GM21825 (cell line): ENCODE measurements around the gene TBC1D12.
A peak's percentile ranks its signal among the peaks of the same experiment; 100 is the strongest.
"Not testable (repeated sequence)": the region's sequence is repeated elsewhere in the genome, so short reads cannot be mapped to it uniquely, and the experiment has no call there.

Experiments used
- ATAC-seq: cut with Tn5 transposase; IDR thresholded peaks from one replicate; pipeline ENCODE4 v1.9.1; 2021; ENCODE audit warnings: mild to moderate bottlenecking, moderate library complexity; ENCODE audit not compliant: unreplicated experiment

Gene TBC1D12

DNA sequence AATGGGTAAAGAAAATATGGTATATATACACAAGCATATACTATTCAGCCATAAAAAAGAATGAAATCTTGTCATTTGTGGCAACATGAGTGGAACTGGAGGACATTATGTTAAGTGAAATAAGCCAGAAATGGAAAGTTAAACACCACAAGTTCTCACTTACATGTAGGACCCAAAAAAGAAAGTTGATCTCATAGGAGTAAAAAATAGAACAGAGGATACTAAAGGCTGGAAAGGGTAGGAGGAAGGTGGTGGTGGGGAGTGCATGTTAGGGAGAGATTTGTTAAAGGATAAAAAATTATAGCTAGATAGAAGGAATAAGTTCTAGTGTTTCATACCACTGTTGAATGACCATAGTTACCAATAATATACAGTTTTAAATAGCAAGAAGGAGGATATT is 48.4 kb downstream of the TBC1D12 start:
- ATAC-seq = no peak

DNA sequence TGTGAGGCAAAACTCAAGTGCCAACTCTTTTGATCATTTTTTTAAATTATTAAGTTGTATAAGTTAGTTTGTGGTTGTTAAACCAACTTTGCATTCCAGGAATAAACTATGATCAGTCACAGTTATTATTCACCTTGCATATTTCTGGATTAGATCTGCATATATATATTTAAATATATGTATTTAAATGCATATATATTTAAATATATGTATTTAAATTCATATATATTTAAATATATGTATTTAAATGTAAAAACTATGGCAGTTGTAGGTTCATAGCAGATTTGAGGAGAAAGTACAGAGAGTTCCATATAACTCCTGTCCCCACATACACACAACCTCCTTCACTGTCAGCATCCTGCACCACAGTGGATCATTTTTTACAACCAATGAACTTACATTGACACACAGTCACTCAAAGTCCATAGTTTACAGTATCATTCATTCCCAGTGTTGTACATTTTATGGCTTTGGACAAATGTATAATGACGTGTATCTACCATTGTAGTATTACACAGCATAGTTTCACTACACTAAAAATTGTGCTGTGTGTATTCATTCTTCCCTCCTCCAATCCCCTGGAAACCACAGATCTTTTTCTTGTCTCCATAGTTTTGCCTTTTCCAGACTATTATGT is 49.7 kb downstream of the TBC1D12 start:
- ATAC-seq = no peak

GRCh38 chr10:94456942-94457341 is 54.6 kb downstream of the TBC1D12 start:
- no peak for ATAC-seq

- no peak for ATAC-seq
Observed at GRCh38 chr10:94459385-94459784, 57.0 kb downstream of the TBC1D12 start.

- ATAC-seq = no peak
Observed at GRCh38 chr10:94461503-94461902, 59.2 kb downstream of the TBC1D12 start.

DNA sequence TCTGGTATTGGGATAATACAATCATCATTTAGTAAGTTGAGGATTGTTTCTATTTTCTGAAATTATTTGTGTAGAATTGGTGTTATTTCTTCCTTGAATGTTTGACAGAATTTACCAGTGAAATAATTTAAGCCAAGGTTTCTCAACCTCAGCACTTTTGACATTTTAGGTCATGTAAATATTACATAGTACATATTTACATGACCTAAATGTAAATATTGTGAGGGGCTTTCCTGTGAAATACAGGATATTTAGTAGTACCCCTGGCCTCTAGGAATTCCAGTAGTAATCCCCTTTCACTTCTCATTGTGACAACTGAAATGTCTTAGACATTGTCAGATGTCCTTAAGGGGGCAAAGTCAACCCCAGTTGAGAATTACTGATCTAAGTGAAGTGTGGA is 59.8 kb downstream of the TBC1D12 start:
- ATAC-seq = no peak

GRCh38 chr10:94465684-94466083 is 63.3 kb downstream of the TBC1D12 start:
- no peak for ATAC-seq

- ATAC-seq = no peak
Observed at GRCh38 chr10:94481410-94481809, 79.1 kb downstream of the TBC1D12 start.

DNA sequence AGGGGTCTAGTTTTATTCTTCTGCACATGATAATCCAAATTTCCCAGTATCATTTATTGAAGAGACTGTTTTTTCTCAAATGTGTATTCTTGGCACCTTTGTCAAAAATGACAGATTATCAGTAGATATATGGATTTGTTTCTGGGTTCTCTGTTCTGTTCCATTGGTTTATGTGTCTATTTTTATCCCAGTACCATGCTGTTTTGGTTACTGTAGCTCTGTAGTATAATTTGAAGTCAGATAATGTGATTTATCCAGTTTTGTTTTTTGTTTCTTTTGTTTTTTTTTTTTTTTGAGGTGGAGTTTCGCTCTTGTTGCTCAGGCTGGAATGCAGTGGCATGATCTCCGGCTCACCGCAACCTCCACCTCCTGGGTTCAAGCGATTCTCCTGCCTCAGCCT is 81.6 kb downstream of the TBC1D12 start:
- no peak for ATAC-seq

DNA sequence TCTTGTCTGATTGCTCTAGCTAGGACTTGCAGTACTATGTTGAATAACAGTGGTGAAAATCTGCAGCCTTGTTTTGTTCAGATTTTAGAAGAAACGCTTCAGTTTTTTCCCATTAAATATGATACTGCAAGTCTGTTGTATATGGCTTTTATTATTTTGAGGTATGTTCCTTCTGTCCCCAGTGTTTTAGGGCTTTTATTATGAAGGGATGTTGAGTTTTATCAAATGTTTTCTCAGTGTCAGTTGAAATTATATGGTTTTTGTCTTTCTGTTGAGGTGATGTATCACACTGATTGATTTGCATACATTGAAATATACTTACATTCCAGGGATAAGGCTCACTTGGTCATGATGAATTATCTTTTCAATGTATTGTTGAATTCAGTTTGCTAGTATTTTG is 82.8 kb downstream of the TBC1D12 start:
- ATAC-seq = no peak

- no peak for ATAC-seq
Observed at GRCh38 chr10:94487575-94487974, 85.2 kb downstream of the TBC1D12 start.

DNA sequence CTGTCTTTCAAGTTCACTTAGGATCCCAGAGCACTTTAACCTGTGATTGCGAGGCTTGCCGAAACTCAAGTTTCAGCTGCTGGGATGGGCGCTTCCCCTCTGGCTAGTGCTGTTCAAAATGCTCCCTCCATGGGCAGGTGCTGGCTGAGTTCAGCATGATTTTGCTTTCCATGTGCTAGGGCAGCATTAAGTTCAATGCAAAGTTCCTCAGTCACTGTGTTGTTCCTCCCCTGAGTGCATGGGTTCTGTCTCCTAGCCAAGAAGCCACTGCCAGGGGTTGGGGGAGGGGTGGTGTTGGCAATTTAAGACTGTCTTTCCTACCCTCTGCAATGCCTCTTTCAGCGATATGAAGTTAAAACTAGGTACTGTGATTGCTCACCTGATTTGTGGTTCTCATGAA is 86.8 kb downstream of the TBC1D12 start:
- no peak for ATAC-seq

DNA sequence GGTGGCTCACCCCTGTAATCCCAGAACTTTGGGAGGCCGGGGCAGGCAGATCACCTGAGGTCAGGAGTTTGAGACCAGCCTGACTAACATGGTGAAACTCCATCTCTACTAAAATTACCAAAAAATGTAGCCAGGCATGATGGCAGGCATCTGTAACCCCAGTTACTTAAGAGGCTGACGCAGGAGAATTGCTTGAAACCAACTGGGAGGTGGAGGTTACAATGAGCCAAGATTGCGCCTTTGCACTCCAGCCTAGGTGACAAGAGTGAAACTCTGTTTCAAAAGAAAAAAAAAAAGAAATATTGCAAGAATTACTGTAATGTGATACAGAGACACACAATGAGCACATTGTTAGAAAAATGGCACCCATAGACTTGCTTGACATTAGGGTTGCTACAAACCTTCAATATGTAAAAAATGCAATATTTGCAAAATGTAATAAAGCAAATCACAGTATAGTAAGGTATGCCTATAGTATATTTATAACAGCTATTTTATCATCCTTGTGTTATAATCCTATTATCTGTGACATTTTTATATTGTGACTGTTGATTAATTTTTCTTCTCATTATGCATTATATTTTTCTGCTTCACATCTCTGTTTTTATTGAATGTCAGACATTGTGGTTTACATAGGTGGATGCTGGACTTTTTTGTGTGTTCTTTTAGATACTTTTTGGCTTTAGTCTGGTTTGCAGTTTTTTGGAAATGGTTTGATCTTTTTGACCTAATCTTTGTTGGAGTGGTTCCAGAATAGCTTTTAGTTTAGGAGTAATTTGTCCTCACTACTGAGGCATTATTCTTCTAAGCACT is 87.8 kb downstream of the TBC1D12 start:
- ATAC-seq = no peak

GRCh38 chr10:94490789-94491039 is 88.4 kb downstream of the TBC1D12 start:
- ATAC-seq = no peak

DNA sequence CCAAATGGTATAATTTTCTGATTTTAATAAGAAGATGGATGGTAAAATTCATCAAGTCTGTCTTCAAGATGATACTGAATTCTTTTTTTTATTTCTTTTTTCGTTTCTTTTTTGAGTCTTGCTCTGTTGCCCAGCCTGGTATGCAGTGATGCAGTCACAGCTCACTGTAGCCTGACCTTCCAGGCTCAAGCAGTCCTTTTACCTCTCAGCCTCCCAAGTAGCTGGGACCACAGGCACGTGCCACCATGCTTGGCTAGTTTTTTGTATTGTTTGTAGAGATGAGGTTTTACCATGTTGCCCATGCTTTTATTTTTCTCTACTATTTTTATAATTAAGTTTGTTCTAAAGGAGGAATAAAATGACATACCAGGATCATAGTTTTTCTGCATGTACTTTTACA is 91.1 kb downstream of the TBC1D12 start:
- no peak for ATAC-seq

DNA sequence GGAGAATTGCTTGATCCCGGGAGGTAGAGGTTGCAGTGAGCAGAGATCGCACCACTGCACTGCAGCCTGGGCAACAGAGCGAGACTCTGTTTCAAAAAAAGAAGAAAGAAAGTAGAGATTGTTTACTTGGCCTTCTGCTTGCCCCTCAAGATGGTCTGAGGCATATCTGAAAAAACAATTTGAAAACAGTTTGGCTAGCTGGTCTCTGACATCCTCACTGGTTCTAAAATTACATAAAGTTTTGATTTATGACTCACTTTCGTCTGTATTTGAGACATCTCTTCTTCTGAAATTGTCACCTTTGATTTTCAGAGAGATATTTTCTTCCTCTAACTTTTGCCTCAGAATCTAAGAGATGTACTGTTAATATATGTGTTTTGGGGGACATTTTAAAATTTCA is 93.7 kb downstream of the TBC1D12 start:
- ATAC-seq = peak; percentile 65

GRCh38 chr10:94496646-94497045 is 94.3 kb downstream of the TBC1D12 start:
- ATAC-seq = no peak

- ATAC-seq = no peak
Observed at GRCh38 chr10:94500063-94500462, 97.7 kb downstream of the TBC1D12 start.

DNA sequence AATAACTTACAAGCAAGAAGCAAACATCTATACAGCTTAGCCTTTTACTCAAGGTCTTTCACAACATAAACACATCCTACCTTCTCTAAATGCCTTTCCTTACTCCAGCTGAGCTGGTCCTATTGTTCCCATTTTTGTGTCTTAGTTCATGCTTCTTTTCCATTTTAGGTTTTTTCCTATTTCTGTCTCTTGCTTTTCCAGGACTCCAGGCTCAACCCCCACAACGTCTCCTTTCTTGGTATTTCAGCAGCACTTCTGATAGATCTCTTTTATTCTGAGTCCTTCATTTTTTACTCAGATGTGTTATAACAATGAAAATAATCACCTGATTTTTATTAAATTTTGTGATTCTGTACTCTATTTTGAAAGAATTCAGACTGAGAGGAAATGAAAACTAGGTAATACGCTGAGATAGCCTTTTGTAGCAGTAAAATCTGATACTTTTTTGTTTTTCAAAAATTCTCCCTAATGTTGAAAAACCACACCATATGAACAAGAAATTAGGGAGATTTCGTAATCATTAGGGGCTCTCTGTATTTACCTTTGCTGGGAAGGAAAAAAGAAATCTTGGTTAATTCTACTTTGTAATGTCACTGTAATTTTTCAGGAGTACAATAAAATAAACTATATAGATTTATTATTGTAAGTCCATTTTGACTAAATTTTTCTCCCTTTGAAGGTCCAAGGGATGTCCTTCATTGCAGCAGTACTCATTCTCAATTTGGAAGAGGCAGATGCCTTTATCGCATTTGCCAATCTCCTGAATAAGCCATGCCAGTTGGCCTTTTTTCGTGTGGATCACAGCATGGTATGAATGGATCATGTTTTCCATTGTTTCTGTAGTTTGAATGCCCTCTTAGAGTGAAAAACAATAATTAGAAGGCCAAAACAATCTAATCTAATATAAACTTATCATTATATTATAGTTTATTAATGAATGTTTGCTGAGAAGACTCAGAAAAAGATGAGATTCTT is 119.2 kb downstream of the TBC1D12 start:
- no peak for ATAC-seq

GRCh38 chr10:94524146-94524545 is 121.8 kb downstream of the TBC1D12 start:
- no peak for ATAC-seq

DNA sequence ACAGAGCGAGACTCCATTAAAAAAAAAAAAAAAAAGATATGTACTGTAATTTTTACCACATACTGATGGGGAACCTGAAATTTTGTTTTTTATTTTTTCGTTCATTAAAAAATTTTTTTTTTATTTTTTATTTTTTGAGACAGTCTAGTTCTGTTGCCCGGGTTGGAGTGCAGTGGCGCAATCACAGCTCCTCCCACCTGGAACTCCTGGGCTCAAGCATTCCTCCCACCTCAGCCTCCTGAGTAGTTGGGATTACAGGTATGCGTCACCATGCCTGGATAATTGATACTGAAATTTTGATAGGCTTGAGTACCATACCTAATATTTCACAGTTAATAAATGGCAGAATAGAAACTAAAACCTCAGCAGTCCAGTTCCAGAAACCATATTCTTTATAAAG is 122.4 kb downstream of the TBC1D12 start:
- ATAC-seq = no peak

- ATAC-seq = not testable (repeated sequence)
Observed at GRCh38 chr10:94531550-94531949, 129.2 kb downstream of the TBC1D12 start.
